H1 (cell line): ENCODE data around the gene NXPH4. TPM values are rescaled to one million over a fixed set of nuclear protein-coding genes. Genes with fewer than 3 reads are reported as not detected.

ENCODE experiments used
- CTCF ChIA-PET: fragments of 300-600 bp; sonication (Branson Sonifier 250); formaldehyde crosslinking; loops from one replicate; lab custom pipeline; 2021; ENCODE audit not compliant: partially characterized antibody; lab: Charles Lee
- POLR2A ChIA-PET: fragments of 300-600 bp; sonication (Branson Sonifier 250); formaldehyde crosslinking; loops from one replicate; lab custom pipeline; 2021; ENCODE audit warnings: inconsistent platforms; ENCODE audit not compliant: partially characterized antibody; lab: Charles Lee
- DNase-seq, 2 experiments: peaks; one replicate each; pipeline versions ENCODE4 v3.0.0 to v3.0.0-alpha.2; 2010 to 2022; ENCODE audit warnings: low spot score in 2 of 2, low read depth in 1 of 2, mixed read lengths in 1 of 2
- FAIRE-seq: peaks from 2 replicates; lab custom pipeline; 2011; peaks lifted over from hg19 to GRCh38; lab: Jason Lieb, UNC
- H2AFZ ChIP-seq: 2 replicates; pipeline ENCODE4 v1.8.1; 2012; ENCODE audit warnings: low read length, inconsistent platforms
- H2AK5ac ChIP-seq: 2 replicates; pipeline ENCODE4 v1.6.1; 2013; ENCODE audit warnings: low read depth, low read length
- H2BK120ac ChIP-seq: replicated peaks from 2 replicates; pipeline ENCODE3; 2013; ENCODE audit warnings: low read depth, low read length, inconsistent platforms
- H2BK12ac ChIP-seq: 2 replicates; pipeline ENCODE4 v1.6.1; 2013; ENCODE audit warnings: low read depth, low read length
- H2BK15ac ChIP-seq: 2 replicates; pipeline ENCODE4 v1.6.1; 2013; ENCODE audit warnings: low read length
- H2BK20ac ChIP-seq: 2 replicates; pipeline ENCODE4 v1.6.1; 2013; ENCODE audit warnings: low read length
- H2BK5ac ChIP-seq: 2 replicates; pipeline ENCODE4 v1.6.1; 2013; ENCODE audit warnings: low read depth, low read length
- H3K14ac ChIP-seq: 2 replicates; pipeline ENCODE4 v1.6.1; 2013; ENCODE audit warnings: inconsistent platforms; ENCODE audit not compliant: insufficient read length
- H3K18ac ChIP-seq: 2 replicates; pipeline ENCODE4 v1.6.1; 2013; ENCODE audit warnings: low read length; ENCODE audit errors: extremely low read depth
- H3K23ac ChIP-seq: 2 replicates; pipeline ENCODE4 v1.6.1; 2013; ENCODE audit warnings: inconsistent platforms; ENCODE audit not compliant: insufficient read length
- H3K23me2 ChIP-seq: 2 replicates; pipeline ENCODE4 v1.6.1; 2013; ENCODE audit warnings: low read depth, low read length
- H3K27ac ChIP-seq: 2 replicates; pipeline ENCODE4 v1.6.1; 2011; ENCODE audit warnings: low read depth, low read length, inconsistent platforms
- H3K27me3 ChIP-seq, 4 experiments: replicated peaks in 1 of 4; 1 replicate in 1 of 4; 2 replicates in 3 of 4; pipeline versions ENCODE4 v1.6.1 to v1.8.1; 2011 to 2013; ENCODE audit warnings: low read length in 3 of 4, mild to moderate bottlenecking in 3 of 4, inconsistent platforms in 2 of 4, mixed read lengths in 2 of 4, moderate library complexity in 1 of 4; ENCODE audit not compliant: control insufficient read depth in 3 of 4, insufficient read depth in 3 of 4; ENCODE audit errors: extremely low read depth in 1 of 4
- H3K36me3 ChIP-seq, 4 experiments: 2 replicates each; pipeline versions ENCODE4 v1.6.1 to v1.8.1; 2011 to 2013; ENCODE audit warnings: mild to moderate bottlenecking in 4 of 4, low read length in 3 of 4, moderate library complexity in 2 of 4, control low read depth in 1 of 4, inconsistent platforms in 1 of 4; ENCODE audit not compliant: insufficient read depth in 4 of 4, control insufficient read depth in 2 of 4
- H3K4ac ChIP-seq: replicated peaks from 2 replicates; pipeline ENCODE3; 2013; ENCODE audit warnings: low read length, low read depth, mixed read lengths, inconsistent platforms; ENCODE audit not compliant: insufficient read length
- H3K4me1 ChIP-seq, 4 experiments: replicated peaks in 1 of 4; 1 replicate in 1 of 4; 2 replicates in 3 of 4; pipeline versions ENCODE4 v1.6.1 to v1.8.1; 2011 to 2013; ENCODE audit warnings: low read length in 3 of 4, inconsistent platforms in 2 of 4, mixed read lengths in 1 of 4; ENCODE audit not compliant: insufficient read depth in 4 of 4, control insufficient read depth in 3 of 4
- H3K4me2 ChIP-seq, 2 experiments: 2 replicates each; pipeline versions ENCODE4 v1.6.1 to v1.8.1; 2011 to 2013; ENCODE audit warnings: low read depth in 2 of 2, low read length in 2 of 2, control low read depth in 1 of 2, inconsistent platforms in 1 of 2, mild to moderate bottlenecking in 1 of 2; ENCODE audit not compliant: insufficient read depth in 1 of 2
- H3K4me3 ChIP-seq, 4 experiments: fragments of 200-600, 300-600 bp in 1 of 4; sonication (generic), shearing (Covaris generic), sonication (Bioruptor Twin) in 1 of 4; 2 replicates each; pipeline versions ENCODE4 v1.5.1 to v1.8.1; 2011 to 2016; ENCODE audit warnings: low read length in 4 of 4, low read depth in 3 of 4, control low read depth in 2 of 4, inconsistent platforms in 2 of 4, mild to moderate bottlenecking in 2 of 4, mixed read lengths in 1 of 4, moderate library complexity in 1 of 4; ENCODE audit not compliant: insufficient read depth in 2 of 4; ENCODE audit errors: extremely low read depth in 1 of 4
- H3K56ac ChIP-seq: replicated peaks from 2 replicates; pipeline ENCODE3; 2013; ENCODE audit warnings: low read depth, mild to moderate bottlenecking, mixed read lengths, low read length, inconsistent platforms; ENCODE audit not compliant: insufficient read length
- H3K79me1 ChIP-seq: 2 replicates; pipeline ENCODE4 v1.6.1; 2013; ENCODE audit warnings: low read depth, low read length, control low read depth
- H3K79me2 ChIP-seq, 2 experiments: 2 replicates each; pipeline versions ENCODE4 v1.6.1 to v1.8.1; 2012 to 2013; ENCODE audit warnings: low read length in 2 of 2, mild to moderate bottlenecking in 2 of 2, inconsistent platforms in 1 of 2; ENCODE audit not compliant: insufficient read depth in 2 of 2, control insufficient read depth in 1 of 2
- H3K9ac ChIP-seq, 4 experiments: replicated peaks in 1 of 4; 1 replicate in 1 of 4; 2 replicates in 3 of 4; pipeline versions ENCODE4 v1.6.1 to v1.8.1; 2011 to 2013; ENCODE audit warnings: low read depth in 3 of 4, low read length in 3 of 4, control low read depth in 2 of 4, mild to moderate bottlenecking in 2 of 4, moderate library complexity in 2 of 4, inconsistent platforms in 1 of 4; ENCODE audit errors: extremely low read depth in 1 of 4
- H3K9me3 ChIP-seq, 2 experiments: 2 replicates each; pipeline versions ENCODE4 v1.6.1 to v1.8.1; 2012 to 2013; ENCODE audit warnings: mild to moderate bottlenecking in 2 of 2, moderate library complexity in 2 of 2, control low read depth in 1 of 2, inconsistent platforms in 1 of 2, low read depth in 1 of 2, low read length in 1 of 2, mixed read lengths in 1 of 2; ENCODE audit not compliant: insufficient read depth in 2 of 2
- H4K20me1 ChIP-seq, 2 experiments: replicated peaks in 1 of 2; 2 replicates each; pipeline versions ENCODE3 to v1.8.1; 2011 to 2013; ENCODE audit warnings: inconsistent platforms in 2 of 2, low read length in 2 of 2, mild to moderate bottlenecking in 1 of 2; ENCODE audit not compliant: insufficient read depth in 2 of 2, control insufficient read depth in 1 of 2
- H4K5ac ChIP-seq: 2 replicates; pipeline ENCODE4 v1.6.1; 2013; ENCODE audit warnings: low read length, low read depth, mixed read lengths, inconsistent platforms; ENCODE audit not compliant: insufficient read length
- H4K8ac ChIP-seq: 2 replicates; pipeline ENCODE4 v1.8.0; 2013; ENCODE audit warnings: mild to moderate bottlenecking, moderate library complexity, low read length, inconsistent platforms; ENCODE audit not compliant: insufficient read depth; ENCODE audit errors: extremely low read depth
- H4K91ac ChIP-seq: replicated peaks from 2 replicates; pipeline ENCODE3; 2013; ENCODE audit warnings: low read length, mixed read lengths, inconsistent platforms; ENCODE audit not compliant: insufficient read length
- CREB1 ChIP-seq: IDR thresholded peaks from 2 replicates; pipeline ENCODE4 v1.6.1; 2012; ENCODE audit warnings: inconsistent platforms
- EZH2 ChIP-seq: fragments of 200-600 bp; sonication (generic); IDR thresholded peaks from 2 replicates; pipeline ENCODE4 v1.7.1; 2012; ENCODE audit warnings: low read depth, mild to moderate bottlenecking, moderate library complexity, low read length, inconsistent platforms; ENCODE audit not compliant: severe bottlenecking
- POLR2AphosphoS5 ChIP-seq: IDR thresholded peaks from 2 replicates; pipeline ENCODE4 v1.6.1; 2011; ENCODE audit warnings: low read depth, low read length
- RFX5 ChIP-seq: IDR thresholded peaks from 2 replicates; pipeline ENCODE4 v1.6.1; 2011; ENCODE audit warnings: low read depth, low read length, improper control_type of control experiment, borderline replicate concordance
- SIX5 ChIP-seq: IDR thresholded peaks from 2 replicates; pipeline ENCODE4 v1.6.1; 2011; ENCODE audit warnings: mild to moderate bottlenecking, low read depth, low read length
- SUZ12 ChIP-seq: fragments of 200-600 bp; sonication (generic); IDR thresholded peaks from 2 replicates; pipeline ENCODE4 v1.6.1; 2012; ENCODE audit warnings: mild to moderate bottlenecking, inconsistent platforms, low read length, moderate library complexity, mixed read lengths
- WGBS, 2 experiments: shearing (Covaris generic) in 1 of 2; methylation state at CpG; one replicate each; pipeline versions ENCODE4 v1.1.6 to v1.1.7; 2013 to 2015; ENCODE audit warnings: low lambda C conversion rate in 2 of 2, mixed read lengths in 2 of 2, inconsistent platforms in 1 of 2, low coverage in 1 of 2, missing lambda C conversion rate in 1 of 2; ENCODE audit not compliant: insufficient replicate concordance in 2 of 2, insufficient coverage in 1 of 2, insufficient read length in 1 of 2; ENCODE audit errors: extremely low coverage in 1 of 2, missing lambda C conversion rate in 1 of 2; 5-methylcytosine and 5-hydroxymethylcytosine counted together
- polyA plus RNA-seq, 7 experiments: library from polyadenylated mRNA; depleted of rRNA in 3 of 7; stranded (reverse) in 5 of 7; unstranded in 2 of 7; fragments of >200 nt in 5 of 7; fragments of 200-250 nt in 2 of 7; gene quantifications; 1 replicate in 5 of 7; 2 replicates in 1 of 7; 4 replicates in 1 of 7; pipeline versions ENCODE4 v1.2.1 to v1.2.3, GENCODE V29; 2011 to 2013; ENCODE audit warnings: missing spikeins in 2 of 7, mixed read lengths in 2 of 7
- total RNA-seq: library from RNA; stranded (reverse); fragmentation: NEBNext Ultra II Directional; extraction: Animal tissue kit (Norgen Biotek cat#: 25700); gene quantifications from 2 replicates; pipeline ENCODE4 v1.2.1, GENCODE V29; 2021
- TF ChIP-seq, protein P1 (sequence below): IDR thresholded peaks from 2 replicates; pipeline ENCODE4 v1.6.1; 2011; ENCODE audit warnings: low read length, improper control_type of control experiment

Gene NXPH4
- total and polyA plus RNA-seq, 2 of the 8 experiments (the other 6 are each of a cell fraction or from before 2014, with no cell fraction given), result 0.92 to 1.7 TPM

DNA sequence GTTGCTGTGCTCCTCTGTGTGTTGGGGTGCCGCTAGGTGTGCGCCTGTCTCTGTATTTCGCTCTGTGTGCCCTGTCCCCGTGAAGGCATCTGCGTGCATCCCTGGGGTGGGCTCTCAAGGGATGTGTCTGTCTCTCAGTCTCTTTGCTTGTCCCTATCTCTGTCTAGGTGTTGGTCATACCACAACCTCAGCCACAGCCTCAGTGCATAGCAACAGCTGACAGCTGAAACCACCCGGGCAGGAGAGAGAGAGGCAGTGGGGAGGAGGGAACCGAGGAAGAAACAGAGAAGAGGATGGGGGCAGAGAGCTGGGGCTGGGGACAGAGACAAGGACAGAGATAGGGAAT is 953 bp upstream of the NXPH4 start:
- Histone ChIP-seq H2BK15ac (peak overlapping the region; percentile 97; the same call in 1 of the 2 replicates), H3K27me3 (peaks cover 55 to 68% (median 66%) of the 10 kb centered on the region in 4 experiments), H4K8ac (no peak overlapping the region), H3K23me2 (peaks cover 7% of the 10 kb centered on the region; the same call in 1 of the 2 replicates), H3K18ac (no peak overlapping the region), H2BK12ac (peak overlapping the region; percentile 72; the same call in 1 of the 2 replicates), H3K9ac (no peak overlapping the region; a peak in 1 of 7 replicates), H2BK5ac (no peak overlapping the region), H3K23ac (no peak overlapping the region), H3K14ac (no peak overlapping the region), H3K36me3 (peaks cover 2 to 19% (median 9%) of the 10 kb centered on the region in 4 experiments; a peak in 5 of 8 replicates), H3K79me1 (no peaks in the 10 kb centered on the region), H3K9me3 (no peaks in the 10 kb centered on the region), H4K5ac (no peak overlapping the region), H2BK120ac (no peak overlapping the region), H3K4me3 (peak overlapping the region in 2 of 4 experiments; percentile 17 to 57; a peak in 3 of 8 replicates), H3K4ac (no peak overlapping the region), H3K79me2 (no peaks in the 10 kb centered on the region), H3K4me2 (peak overlapping the region; percentile 70 to 91), H4K20me1 (peaks cover 13 to 36% of the 10 kb centered on the region in 2 experiments), H4K91ac (no peak overlapping the region), H3K56ac (no peak overlapping the region), H2AFZ (no peak overlapping the region), H3K27ac (no peak overlapping the region), H3K4me1 (peaks cover 9 to 42% (median 33%) of the 10 kb centered on the region in 4 experiments), H2AK5ac (no peak overlapping the region), H2BK20ac (no peak overlapping the region)
- CTCF ChIA-PET, result interaction anchor here (0.7 to 10.1 kb wide), 7 partner anchors 7 to 255 kb away, joined by 3 to 726 read pairs (median 7); partner anchors contain the start of genes SHMT2 and STAC3
- TF ChIP-seq RFX5, result peak; percentile 79
- TF ChIP-seq EZH2, result peak; percentile 79
- TF ChIP-seq SIX5, result no peak
- TF ChIP-seq SUZ12, result peak; percentile 65; the same call in 1 of the 2 replicates
- TF ChIP-seq, protein P1, sequence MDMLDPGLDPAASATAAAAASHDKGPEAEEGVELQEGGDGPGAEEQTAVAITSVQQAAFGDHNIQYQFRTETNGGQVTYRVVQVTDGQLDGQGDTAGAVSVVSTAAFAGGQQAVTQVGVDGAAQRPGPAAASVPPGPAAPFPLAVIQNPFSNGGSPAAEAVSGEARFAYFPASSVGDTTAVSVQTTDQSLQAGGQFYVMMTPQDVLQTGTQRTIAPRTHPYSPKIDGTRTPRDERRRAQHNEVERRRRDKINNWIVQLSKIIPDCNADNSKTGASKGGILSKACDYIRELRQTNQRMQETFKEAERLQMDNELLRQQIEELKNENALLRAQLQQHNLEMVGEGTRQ, result no peak
- 0 out of 2 replicates have a peak, but pooled peaks have one; percentile 26 for TF ChIP-seq CREB1
- no peak for TF ChIP-seq POLR2AphosphoS5
- FAIRE-seq (no peak), DNase-seq (peak in 1 of 2 experiments; percentile 55)
- POLR2A ChIA-PET, result interaction anchor here (0.8 to 8.8 kb wide), 4 partner anchors 19 to 79 kb away, joined by 4 to 686 read pairs (median 6); partner anchors contain the start of gene SHMT2
- WGBS, 2 experiments, result 52% methylated on average over 5 of the region's 7 CpGs; no CpG with 5 or more reads in 1 of the 2 experiments
